HG02840 (cell line): ENCODE measurements around the gene CAMTA1.

ENCODE experiments used
- ATAC-seq: cut with Tn5 transposase; IDR thresholded peaks from one replicate; pipeline ENCODE4 v1.9.1; 2021; ENCODE audit warnings: mild to moderate bottlenecking, moderate library complexity, moderate number of reproducible peaks; ENCODE audit not compliant: unreplicated experiment, low FRiP score

CAMTA1 gene

DNA sequence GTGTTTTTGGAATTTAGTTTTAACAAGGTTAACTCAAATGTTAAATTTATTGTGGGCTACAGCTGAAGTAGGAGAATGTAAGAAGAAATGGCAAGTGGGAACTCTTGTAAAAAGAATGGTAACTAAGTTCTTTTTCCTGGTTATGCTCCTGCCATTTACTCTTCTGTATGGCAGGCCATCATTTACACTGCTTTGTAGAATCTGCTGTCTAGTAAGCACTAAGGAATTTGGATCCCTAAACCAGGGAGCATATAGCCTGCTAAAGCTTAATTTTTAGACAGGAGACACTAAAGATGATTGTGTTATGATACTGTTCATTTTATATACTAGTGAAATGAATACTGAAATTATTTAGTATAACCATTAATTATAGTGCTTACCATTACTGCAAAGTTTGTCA lies 85.3 kb downstream of the CAMTA1 start:
- no peak for ATAC-seq

DNA sequence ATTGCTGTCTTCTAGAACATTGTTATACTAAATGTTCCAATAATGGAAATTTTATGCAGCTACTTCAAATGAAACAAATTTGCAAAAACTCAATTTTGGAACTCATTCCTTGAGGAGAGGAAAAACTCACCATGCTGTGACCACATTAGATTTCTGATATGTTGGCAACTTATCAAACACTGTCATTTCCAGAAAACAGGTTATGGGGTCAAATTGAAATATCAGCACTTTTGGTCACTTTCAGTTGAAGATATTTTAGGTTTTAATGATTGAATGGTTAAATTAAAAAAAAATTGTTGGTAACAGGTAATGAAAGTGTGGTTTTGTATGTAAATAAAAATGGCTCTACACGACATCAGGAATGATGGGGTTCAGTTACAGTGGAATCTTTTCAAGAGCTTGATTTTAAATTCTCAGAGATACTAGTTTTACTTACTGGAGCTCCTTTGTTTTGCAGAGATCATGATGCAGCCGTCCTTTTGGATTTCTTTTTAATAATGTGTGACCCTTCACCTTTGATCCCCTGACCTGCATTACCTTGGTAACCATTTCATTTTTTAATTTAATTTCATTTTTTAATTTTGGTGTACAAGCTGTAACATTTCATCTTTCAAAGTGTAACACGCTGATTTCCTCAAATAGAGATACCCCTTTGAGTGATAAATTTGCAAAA lies 86.2 kb downstream of the CAMTA1 start:
- ATAC-seq, result no peak

DNA sequence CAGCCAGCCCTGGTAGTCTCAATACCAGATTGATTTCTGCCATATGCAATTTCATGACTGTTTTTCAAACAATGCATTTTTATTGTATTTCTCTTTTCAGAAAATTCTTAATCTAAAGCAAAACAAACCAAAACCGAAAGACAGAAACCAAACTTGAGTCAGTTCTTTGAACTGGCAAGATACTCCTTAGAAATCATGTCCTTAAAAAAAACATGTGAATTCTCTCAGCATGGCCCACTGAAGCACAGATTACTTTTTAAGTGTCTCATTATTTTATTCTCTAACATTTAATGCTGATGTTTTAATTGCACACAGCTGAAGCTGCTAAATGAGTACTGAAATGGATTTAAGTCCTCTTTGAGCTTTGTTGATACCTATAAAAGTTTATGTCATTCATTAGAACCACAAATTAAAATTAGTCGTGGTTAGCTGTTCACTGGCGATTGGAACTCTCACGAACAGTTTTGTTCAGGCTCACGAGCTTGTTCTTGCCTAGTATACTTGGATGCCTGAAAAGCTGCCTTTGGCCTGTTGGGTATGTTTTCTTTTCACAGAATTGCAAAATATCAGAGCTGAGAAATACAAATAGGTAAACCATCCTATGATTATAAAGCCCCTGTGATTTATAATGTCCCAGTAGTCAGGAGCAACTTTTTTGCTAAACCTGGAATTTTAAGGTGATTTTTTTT lies 87.5 kb downstream of the CAMTA1 start:
- ATAC-seq, result no peak

DNA sequence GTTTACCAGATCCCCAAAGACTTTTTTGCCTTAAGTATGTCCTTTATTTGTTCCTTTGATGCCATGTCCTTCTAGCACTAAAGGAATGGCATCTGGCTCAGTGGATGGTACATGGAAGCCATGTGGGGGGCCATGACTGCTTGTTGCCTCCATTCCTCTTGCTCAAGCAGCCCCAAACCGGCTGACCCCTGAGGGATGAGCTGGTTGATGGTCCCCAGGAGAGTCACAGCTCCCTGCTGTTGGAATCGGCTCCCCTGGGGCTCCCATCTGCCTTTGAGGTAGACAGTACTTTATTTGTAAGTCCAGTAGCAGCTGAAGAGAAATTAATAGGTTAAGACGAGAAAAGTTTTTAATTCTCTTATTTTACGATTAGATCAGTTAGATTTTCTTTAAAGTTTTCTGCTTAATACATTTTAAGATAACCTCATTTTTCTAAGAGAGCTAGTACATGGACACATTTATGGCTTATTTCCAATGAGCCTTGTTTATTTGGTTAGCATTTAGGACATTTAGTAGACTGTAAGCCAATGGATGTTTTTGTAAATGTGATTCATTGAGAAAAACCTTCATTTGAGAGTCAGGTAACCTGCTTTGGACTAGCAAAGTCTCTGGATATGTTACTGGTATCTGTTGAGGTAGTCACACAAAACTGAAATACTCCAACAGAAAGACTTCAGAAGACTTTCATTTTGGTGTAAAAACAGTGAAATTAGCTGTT lies 88.2 kb downstream of the CAMTA1 start:
- no peak for ATAC-seq

DNA sequence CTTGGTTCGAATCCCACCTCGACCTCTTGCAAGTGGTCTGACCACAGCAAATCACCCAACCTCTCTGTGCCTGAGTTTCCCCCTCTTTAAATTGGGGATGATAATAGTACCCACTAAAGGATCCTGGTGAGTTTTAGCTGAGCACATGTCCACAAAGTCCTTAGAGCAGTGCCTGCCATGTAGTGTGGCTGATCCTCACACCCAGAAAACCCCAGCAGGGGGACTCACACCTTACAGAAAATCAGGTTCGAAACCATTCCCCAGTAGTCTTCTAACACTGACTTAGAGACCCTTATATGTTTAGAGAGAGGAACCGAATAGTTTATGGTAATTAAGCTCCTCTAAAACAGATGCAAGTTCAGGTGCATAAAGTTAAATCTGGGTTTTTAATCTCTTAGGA lies 89.0 kb downstream of the CAMTA1 start:
- no peak for ATAC-seq

DNA sequence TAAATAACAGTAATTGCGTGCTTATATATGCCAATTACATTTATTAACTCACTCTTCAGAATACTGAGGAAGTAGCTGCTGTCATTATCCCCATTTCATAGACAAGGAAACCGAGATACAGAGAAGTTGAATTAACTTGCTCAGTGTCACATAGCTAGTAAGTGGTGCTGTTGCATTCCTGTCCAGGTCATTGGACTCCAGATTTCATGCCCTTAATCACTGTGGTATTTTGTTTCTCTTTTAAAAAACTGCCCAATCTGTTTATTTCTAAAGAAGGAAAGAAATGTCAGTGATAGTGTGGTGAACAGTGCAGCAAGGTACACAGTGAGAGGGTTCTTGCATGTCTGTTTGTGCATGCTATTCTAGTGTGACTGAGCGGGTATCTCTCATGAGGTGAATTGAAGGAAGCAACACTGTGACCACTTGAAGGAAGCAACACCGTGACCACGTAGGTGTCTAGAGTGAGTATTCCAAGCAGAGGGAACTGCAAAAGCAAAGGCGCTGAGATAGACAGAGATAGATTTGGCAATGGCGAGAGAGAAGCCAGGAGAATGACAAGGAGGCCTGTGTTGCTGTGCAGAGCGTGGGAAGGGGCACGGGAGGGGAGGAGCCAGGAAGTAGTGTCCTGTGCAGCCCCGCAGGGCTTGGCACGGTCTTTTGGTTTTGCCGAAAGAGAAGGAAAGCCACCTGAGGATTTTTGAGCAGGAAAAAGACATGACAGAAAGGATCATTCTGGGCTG lies 95.9 kb downstream of the CAMTA1 start:
- ATAC-seq, result no peak

DNA sequence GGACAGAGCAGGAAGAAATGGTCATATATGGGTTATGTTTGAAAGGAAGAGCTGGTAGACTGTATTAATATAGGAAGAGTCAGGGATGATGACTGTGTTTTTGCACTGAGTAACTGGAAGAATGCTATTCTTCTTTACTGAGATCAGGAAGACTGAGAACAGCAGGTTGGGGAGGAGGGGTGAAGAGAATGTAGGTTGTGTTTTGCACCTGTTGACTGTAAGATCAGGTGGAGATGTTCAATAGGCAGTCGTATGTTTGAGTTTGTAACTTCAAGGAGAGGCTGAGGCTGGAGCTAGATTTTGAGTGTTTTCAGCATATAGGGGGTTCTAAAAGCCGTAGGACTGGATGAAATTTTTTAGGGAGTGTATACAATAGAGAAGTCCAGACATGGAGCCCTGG lies 97.2 kb downstream of the CAMTA1 start:
- ATAC-seq, result no peak

DNA sequence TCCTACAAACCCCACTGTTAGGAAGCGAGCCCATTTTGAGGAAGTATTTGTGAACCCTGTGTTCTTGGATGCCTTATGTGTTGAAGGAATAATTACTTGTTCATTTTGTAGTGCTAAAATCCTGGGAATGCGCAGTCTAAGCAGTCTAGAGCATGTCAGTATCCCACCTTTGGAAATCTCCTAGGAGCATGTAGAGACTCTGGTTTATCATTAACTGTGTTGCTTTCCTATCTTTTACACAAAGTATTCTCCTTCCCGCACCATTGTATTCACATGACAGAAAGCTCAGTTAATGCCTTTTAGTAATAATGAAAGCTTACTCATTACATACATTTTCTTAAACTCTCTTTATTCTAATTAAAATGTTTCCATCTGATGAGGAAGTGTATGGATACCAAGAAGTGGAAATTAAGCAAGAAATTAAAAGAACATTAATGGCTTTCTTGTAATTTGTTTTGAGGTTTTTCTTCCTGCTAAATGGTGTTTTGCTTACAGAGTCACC lies 99.4 kb downstream of the CAMTA1 start:
- no peak for ATAC-seq

DNA sequence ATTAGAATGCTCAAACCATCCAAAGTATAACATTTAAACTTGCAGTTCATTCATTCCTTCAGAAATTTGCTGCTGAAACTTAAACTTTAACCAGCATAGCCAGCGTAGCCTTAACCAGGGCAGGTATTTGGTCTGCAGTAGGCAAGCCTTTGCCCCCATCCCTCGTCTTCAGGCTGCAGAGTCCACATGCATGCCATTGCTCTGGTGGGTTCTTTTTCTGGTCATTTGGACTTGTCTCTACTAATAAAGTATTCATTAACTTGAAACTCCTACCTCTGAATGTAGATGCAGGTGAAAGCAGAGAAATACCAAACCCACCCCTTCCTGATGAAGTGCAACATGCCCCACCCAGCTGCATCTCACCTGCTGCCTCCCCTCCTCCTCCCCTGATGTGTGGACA lies 100.2 kb downstream of the CAMTA1 start:
- no peak for ATAC-seq

DNA sequence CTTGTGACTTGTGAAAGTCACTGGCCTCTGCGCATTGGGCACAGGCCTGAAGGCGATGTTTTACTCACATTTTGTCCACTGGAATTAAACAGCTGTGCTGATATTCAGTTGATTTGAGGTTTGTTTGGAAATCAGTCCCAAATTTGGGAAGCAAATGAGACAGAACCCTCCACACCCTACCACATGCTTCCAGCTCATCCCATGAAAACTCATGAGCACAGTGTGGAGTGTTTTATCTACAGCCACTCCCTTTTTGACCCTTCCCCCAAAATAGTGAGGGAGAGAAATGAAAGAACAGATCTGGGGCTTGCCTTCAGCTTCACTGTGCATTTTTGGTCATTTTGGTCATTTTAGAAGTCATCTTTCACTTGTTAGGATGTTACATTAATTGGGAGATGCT lies 101.3 kb downstream of the CAMTA1 start:
- no peak for ATAC-seq

DNA sequence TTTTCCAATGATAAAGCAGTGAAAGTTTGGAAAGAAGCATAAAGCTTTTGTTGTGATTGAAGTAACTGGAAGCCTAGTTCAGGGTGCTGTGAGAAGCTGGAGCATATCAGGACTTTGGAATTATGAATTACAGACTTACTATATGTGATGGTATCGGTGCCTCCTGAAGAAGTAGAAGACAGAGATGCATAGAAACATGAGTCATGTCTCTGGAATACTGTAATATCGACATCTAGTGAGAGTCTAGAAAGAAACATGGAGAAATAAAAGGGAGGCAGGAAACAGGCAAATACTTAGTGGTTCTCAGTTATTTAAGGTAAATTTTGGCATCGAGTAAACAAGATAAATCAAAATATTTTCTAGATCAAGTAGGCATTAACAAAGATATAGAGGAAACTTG lies 103.0 kb downstream of the CAMTA1 start:
- no peak for ATAC-seq

DNA sequence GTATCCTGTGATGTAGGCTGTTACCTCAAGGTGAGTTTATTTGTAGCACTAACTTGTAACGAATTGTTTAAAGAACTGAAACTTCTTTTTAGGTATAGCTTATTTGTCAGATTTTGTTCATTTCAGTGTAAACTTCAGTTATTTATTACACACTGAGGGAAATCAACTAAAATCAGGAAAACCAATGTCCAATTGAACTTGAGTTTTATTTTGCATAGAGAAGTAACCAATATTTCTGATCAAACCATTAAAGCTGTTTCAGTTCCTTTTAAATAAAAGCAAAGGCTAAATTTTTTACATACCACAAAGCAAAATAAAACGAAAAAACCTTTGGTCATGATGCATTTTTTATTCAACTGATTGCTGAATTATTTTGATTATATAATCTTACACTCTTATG lies 103.6 kb downstream of the CAMTA1 start:
- no peak for ATAC-seq

DNA sequence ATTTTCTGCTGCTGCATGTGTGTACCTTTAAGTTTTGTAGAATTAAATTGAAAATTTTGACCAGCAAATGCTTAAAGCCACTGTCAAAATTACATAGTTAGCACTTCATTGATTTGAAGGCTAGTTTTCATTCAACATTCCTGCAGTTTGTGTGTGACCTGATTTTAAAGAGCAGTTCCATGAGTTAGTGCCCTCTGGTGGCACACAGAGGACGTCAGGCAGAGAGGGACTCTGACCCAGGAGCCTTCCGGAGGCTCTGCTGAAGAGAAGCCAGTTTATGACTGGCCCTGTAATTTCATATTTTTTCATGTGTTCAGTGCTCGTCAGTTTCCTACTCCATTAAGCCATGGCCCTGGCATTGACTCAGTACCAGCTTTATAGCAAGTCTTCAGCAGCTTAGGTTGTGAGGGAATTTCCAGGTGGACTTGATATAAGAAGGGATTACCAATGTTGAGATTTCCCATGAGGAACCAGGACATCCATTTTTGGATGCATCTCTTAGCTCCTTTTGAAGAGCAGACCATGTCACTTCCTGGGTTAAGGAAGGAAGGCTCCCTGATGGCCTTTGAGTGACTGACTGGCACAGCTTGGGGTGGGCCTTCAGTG lies 104.7 kb downstream of the CAMTA1 start:
- ATAC-seq, result no peak

DNA sequence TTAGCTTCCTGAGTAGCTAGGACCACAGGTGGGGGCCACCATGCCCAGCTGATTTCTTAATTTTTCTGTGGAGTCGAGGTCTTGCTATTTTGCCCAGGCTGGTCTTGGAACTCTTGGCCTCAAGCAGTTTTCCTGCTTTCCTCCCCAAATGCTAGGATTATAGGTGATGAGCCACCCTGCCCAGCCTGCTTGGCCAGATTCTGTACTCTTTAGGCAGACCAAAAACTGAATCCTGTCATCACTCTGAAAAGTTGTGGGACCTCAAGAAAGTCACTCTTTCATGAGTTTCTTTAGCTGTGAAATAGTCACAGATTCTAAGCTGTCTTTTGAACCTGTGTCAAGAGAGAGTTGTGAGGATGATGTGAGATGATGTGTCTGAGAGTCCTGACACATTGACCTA lies 105.4 kb downstream of the CAMTA1 start:
- no peak for ATAC-seq

DNA sequence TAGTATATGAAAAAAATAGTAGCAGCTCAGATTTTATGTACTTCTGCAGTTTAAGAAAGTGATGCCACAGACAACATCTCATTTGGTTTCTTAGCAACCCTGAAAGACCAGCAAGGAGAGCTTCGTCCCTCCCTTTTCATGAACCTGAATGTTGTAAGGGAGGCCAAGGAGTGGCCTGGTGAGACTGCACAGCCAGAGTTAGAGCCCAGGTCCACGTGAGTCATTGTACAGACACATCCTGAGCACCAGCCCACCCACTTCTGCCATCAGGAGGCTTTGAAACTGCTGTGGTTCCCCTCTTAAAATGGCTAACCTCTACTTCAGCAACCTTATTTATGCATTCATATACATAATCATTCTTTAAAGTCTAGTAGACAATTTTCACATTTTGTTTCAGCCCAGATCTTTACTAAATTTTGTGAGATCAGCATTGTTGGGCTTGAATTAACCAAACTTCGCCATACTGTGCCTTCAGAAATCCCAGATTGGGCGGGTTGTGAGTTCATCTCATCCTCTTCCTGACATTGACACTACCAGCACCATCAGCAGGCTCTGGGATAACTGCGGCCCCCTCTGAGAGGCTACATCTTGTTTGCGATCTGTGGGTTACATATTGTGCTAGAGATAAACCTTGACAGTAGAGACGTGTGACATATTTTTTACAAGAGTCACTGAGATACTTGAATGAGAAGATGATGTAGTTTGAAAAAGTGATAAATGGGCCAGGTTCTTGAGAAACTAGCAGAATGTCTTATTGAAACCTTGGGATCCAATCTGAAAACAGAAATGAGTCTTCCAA lies 106.7 kb downstream of the CAMTA1 start:
- ATAC-seq, result no peak

DNA sequence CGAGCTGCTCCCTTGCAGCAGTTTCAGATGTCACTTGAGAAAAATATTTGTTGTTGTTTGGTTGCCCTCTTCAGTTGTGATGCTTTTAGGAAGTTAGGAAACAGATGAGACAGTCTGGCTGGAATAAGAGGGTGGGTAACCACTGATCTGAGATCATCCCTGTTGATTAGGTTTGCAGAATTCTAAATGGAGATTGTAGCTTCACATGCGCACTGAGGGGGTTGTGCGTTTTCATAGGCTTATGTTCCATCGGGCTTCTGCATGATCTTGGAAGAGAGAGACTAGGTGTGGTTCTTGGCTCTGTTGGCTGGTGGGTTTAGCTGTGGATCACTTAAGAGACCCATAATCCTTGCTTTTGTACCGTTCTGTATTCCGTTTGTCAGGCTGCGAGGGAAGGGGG lies 108.1 kb downstream of the CAMTA1 start:
- no peak for ATAC-seq

DNA sequence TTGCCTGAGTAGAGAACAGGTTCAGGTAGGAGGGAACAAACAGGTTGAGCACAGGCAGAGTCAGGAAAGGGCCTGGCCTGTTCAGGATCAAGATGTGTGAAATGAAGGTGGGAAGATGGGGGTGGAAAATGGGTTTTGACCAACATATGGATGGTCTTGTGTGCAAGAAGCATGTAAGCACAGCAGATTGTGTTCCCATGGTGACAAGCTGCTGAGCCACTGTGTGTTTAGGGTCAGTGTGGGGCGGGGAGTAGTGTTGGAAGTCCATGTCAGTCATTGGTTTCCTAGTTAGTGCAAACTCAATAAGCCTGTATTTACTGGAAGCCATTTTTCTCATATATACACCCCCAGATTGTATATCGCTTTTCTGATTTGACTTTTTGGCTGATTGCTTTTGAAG lies 111.9 kb downstream of the CAMTA1 start:
- ATAC-seq, result no peak

DNA sequence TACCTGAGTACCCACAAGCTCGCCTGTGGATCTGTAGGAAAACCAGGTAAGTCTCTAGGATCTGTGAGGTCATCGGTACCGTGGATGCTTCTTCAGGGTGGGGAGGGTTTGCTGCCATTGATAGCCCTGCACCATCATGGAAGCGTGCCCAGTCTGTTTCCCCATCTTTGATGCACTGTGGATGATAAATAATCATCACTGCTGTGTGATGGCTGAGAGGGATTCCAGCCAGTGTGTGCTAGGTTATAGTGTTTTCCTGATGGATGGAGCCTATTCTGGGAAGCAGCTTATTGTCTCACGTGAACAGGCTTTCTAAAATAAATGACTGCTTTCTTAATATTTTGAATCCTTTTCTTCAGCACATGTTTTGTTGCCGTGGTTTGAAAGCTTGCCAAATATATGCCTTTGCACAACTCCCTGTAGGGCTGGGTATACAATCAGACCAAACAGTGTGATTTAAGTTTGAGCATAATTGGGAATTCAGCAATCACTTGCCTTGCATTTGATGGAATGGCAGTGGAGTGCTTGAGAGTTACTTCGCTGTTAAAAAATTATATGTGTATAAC lies 113.8 kb downstream of the CAMTA1 start:
- no peak for ATAC-seq

DNA sequence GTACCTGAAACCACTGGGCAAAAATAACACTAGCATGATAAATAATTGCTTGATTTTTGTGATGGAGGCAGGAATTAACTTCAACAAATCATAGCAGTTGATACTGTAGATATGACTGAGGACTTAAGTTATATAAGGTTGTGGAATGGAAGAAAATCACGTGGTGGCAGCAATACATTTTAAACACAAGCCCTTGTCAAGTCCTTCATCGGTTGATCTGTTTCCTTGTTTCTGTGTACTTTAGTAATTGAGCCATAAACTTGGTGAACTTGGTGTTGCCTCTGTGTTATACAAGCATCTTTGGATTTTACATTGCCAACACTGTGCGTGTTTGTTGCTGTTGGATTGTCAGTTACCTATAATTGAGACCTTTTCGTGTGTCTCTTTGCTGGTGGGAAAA lies 114.4 kb downstream of the CAMTA1 start:
- ATAC-seq, result no peak
